ENCODE results near the gene PHACTR3. TPM values are rescaled to one million over a fixed set of nuclear protein-coding genes. Genes with fewer than 3 reads are reported as not detected.

PHACTR3 gene
- total and polyA plus RNA-seq, 2 experiments from 2014 or later = 0.45 to 0.61 TPM

DNA sequence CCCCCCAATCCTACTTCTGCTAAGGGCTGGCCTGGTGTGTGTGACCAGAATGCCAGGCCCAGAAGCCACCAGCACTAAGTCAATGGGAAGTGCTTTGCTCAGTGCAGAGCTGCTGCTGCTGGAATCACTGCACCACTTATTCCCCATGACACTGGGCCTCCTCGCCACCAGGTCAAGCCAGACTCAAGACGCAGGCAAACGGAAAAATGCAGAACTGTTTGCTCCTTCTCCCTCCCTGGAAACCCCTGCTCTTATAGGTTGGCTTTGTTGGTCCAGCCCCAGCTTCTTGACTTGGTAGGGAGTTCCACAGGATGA lies 121.9 kb downstream of the PHACTR3 start:
- Histone ChIP-seq H4K20me1 (replicated peaks; ENCODE audit: insufficient read depth) (no peaks in the 10 kb centered on the region), H3K9me2 (ENCODE audit: insufficient read depth) (no peaks in the 10 kb centered on the region), H3F3A (replicated peaks; ENCODE audit: low read depth) (no peaks in the 10 kb centered on the region), H3K4me3 (no peak overlapping the region), H2AFZ (no peak overlapping the region), H3K27ac (ENCODE audit: low read depth) (no peak overlapping the region), H3K4me2 (no peak overlapping the region), H3K79me2 (replicated peaks; ENCODE audit: insufficient read depth) (no peaks in the 10 kb centered on the region), H3K36me3 (ENCODE audit: insufficient read depth) (no peaks in the 10 kb centered on the region), H3K27me3 (ENCODE audit: insufficient read depth) (no peaks in the 10 kb centered on the region), H3K4me1 (ENCODE audit: insufficient read depth) (no peaks in the 10 kb centered on the region)
- no peaks in the 10 kb centered on the region for H3K4me1 Mint-ChIP-seq
- TF ChIP-seq NANOG (IDR thresholded peaks at IDR 0.05; ENCODE audit: borderline replicate concordance) (no peak), EZH2phosphoT487 (IDR thresholded peaks at IDR 0.05; ENCODE audit: unreplicated experiment) (no peak), JUNB (IDR thresholded peaks at IDR 0.05; ENCODE audit: unreplicated experiment) (no peak), CREB1 (CRISPR knock-in tag; IDR thresholded peaks at IDR 0.05; ENCODE audit: low read depth) (no peak), ZNF331 (CRISPR knock-in tag; IDR thresholded peaks at IDR 0.05; ENCODE audit: low read depth) (no peak), ZNF114 (CRISPR knock-in tag; IDR thresholded peaks at IDR 0.05) (no peak), STAT1 (IDR thresholded peaks at IDR 0.05; ENCODE audit: unreplicated experiment) (no peak), POLR2AphosphoS5 (IDR thresholded peaks at IDR 0.05; ENCODE audit: low read depth) (no peak), EZH2 (IDR thresholded peaks at IDR 0.05; ENCODE audit: low read depth, unreplicated experiment) (no peak)
- TF ChIP-seq, protein P1, sequence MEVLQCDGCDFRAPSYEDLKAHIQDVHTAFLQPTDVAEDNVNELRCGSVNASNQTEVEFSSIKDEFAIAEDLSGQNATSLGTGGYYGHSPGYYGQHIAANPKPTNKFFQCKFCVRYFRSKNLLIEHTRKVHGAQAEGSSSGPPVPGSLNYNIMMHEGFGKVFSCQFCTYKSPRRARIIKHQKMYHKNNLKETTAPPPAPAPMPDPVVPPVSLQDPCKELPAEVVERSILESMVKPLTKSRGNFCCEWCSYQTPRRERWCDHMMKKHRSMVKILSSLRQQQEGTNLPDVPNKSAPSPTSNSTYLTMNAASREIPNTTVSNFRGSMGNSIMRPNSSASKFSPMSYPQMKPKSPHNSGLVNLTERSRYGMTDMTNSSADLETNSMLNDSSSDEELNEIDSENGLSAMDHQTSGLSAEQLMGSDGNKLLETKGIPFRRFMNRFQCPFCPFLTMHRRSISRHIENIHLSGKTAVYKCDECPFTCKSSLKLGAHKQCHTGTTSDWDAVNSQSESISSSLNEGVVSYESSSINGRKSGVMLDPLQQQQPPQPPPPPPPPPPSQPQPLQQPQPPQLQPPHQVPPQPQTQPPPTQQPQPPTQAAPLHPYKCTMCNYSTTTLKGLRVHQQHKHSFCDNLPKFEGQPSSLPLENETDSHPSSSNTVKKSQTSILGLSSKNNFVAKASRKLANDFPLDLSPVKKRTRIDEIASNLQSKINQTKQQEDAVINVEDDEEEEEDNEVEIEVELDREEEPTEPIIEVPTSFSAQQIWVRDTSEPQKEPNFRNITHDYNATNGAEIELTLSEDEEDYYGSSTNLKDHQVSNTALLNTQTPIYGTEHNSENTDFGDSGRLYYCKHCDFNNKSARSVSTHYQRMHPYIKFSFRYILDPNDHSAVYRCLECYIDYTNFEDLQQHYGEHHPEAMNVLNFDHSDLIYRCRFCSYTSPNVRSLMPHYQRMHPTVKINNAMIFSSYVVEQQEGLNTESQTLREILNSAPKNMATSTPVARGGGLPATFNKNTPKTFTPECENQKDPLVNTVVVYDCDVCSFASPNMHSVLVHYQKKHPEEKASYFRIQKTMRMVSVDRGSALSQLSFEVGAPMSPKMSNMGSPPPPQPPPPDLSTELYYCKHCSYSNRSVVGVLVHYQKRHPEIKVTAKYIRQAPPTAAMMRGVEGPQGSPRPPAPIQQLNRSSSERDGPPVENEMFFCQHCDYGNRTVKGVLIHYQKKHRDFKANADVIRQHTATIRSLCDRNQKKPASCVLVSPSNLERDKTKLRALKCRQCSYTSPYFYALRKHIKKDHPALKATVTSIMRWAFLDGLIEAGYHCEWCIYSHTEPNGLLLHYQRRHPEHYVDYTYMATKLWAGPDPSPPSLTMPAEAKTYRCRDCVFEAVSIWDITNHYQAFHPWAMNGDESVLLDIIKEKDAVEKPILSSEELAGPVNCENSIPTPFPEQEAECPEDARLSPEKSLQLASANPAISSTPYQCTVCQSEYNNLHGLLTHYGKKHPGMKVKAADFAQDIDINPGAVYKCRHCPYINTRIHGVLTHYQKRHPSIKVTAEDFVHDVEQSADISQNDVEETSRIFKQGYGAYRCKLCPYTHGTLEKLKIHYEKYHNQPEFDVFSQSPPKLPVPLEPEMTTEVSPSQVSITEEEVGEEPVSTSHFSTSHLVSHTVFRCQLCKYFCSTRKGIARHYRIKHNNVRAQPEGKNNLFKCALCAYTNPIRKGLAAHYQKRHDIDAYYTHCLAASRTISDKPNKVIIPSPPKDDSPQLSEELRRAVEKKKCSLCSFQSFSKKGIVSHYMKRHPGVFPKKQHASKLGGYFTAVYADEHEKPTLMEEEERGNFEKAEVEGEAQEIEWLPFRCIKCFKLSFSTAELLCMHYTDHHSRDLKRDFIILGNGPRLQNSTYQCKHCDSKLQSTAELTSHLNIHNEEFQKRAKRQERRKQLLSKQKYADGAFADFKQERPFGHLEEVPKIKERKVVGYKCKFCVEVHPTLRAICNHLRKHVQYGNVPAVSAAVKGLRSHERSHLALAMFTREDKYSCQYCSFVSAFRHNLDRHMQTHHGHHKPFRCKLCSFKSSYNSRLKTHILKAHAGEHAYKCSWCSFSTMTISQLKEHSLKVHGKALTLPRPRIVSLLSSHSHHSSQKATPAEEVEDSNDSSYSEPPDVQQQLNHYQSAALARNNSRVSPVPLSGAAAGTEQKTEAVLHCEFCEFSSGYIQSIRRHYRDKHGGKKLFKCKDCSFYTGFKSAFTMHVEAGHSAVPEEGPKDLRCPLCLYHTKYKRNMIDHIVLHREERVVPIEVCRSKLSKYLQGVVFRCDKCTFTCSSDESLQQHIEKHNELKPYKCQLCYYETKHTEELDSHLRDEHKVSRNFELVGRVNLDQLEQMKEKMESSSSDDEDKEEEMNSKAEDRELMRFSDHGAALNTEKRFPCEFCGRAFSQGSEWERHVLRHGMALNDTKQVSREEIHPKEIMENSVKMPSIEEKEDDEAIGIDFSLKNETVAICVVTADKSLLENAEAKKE (CRISPR knock-in tag; IDR thresholded peaks at IDR 0.05) = no peak
- TF ChIP-seq, protein P2, sequence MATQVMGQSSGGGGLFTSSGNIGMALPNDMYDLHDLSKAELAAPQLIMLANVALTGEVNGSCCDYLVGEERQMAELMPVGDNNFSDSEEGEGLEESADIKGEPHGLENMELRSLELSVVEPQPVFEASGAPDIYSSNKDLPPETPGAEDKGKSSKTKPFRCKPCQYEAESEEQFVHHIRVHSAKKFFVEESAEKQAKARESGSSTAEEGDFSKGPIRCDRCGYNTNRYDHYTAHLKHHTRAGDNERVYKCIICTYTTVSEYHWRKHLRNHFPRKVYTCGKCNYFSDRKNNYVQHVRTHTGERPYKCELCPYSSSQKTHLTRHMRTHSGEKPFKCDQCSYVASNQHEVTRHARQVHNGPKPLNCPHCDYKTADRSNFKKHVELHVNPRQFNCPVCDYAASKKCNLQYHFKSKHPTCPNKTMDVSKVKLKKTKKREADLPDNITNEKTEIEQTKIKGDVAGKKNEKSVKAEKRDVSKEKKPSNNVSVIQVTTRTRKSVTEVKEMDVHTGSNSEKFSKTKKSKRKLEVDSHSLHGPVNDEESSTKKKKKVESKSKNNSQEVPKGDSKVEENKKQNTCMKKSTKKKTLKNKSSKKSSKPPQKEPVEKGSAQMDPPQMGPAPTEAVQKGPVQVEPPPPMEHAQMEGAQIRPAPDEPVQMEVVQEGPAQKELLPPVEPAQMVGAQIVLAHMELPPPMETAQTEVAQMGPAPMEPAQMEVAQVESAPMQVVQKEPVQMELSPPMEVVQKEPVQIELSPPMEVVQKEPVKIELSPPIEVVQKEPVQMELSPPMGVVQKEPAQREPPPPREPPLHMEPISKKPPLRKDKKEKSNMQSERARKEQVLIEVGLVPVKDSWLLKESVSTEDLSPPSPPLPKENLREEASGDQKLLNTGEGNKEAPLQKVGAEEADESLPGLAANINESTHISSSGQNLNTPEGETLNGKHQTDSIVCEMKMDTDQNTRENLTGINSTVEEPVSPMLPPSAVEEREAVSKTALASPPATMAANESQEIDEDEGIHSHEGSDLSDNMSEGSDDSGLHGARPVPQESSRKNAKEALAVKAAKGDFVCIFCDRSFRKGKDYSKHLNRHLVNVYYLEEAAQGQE (IDR thresholded peaks at IDR 0.05; ENCODE audit: unreplicated experiment) = no peak
- TF ChIP-seq, protein P3, sequence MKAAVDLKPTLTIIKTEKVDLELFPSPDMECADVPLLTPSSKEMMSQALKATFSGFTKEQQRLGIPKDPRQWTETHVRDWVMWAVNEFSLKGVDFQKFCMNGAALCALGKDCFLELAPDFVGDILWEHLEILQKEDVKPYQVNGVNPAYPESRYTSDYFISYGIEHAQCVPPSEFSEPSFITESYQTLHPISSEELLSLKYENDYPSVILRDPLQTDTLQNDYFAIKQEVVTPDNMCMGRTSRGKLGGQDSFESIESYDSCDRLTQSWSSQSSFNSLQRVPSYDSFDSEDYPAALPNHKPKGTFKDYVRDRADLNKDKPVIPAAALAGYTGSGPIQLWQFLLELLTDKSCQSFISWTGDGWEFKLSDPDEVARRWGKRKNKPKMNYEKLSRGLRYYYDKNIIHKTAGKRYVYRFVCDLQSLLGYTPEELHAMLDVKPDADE (IDR thresholded peaks at IDR 0.05) = no peak
- TF ChIP-seq, protein P4, sequence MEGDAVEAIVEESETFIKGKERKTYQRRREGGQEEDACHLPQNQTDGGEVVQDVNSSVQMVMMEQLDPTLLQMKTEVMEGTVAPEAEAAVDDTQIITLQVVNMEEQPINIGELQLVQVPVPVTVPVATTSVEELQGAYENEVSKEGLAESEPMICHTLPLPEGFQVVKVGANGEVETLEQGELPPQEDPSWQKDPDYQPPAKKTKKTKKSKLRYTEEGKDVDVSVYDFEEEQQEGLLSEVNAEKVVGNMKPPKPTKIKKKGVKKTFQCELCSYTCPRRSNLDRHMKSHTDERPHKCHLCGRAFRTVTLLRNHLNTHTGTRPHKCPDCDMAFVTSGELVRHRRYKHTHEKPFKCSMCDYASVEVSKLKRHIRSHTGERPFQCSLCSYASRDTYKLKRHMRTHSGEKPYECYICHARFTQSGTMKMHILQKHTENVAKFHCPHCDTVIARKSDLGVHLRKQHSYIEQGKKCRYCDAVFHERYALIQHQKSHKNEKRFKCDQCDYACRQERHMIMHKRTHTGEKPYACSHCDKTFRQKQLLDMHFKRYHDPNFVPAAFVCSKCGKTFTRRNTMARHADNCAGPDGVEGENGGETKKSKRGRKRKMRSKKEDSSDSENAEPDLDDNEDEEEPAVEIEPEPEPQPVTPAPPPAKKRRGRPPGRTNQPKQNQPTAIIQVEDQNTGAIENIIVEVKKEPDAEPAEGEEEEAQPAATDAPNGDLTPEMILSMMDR (conservative IDR thresholded peaks at IDR 0.05; ENCODE audit: low read depth in 2 of 2) = no peak
- no peaks in the 10 kb centered on the region for H3K36me3 Mint-ChIP-seq (ENCODE audit: low read depth)
- DNase-seq (ENCODE audit: low spot score) = no peak
- H3K9me3 Mint-ChIP-seq = no peaks in the 10 kb centered on the region; the same call in 1 of the 3 replicates
- no peak overlapping the region for H3K27ac Mint-ChIP-seq
- H3K27me3 Mint-ChIP-seq (ENCODE audit: insufficient read depth, low read depth, poor library complexity) = peaks cover 9% of the 10 kb centered on the region
- no peak for ATAC-seq
- H3K4me3 Mint-ChIP-seq = no peak overlapping the region
